ENCODE data around the gene CYB5R3. TPM values are rescaled to one million over a fixed set of nuclear protein-coding genes. Genes with fewer than 3 reads are reported as not detected.
"Not testable (repeated sequence)": the region's sequence is repeated elsewhere in the genome, so short reads cannot be mapped to it uniquely, and the experiment has no call there.

Gene CYB5R3
- total RNA-seq, 1 experiment from 2014 or later = 34.8 TPM

- DNase-seq (ENCODE audit: low read depth) = no peak
Observed at GRCh38 chr22:42602470-42602869, 46.7 kb downstream of the CYB5R3 start.

DNA sequence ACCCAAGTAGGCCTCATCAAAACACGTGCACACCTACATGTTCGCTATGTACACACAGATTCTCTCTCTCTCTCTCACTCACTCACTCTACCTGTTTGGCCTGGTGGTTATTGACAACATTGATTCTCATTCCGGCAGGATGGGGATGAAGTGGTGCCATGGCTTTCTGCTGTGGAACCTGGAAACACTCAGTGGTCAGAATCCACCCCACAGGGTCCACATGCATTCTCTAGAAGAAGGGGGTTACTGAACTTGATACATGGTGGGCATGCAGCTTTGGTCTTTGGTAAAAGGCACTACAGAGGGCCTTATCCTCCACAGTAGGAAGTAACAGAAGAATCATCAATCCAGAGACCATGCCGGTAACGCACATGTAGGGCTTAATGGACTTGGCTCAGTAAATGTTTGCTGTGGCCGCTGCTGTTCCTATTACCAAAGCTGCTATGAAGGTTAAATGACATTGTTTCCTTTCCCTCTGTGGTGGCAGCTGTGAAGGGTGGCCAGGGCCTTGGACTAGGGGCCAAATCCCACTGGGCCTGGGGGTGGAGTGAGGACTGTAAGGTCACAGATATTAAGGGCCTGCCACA, 47.2 kb downstream of the CYB5R3 start:
- no peak for DNase-seq (ENCODE audit: low read depth)

DNA sequence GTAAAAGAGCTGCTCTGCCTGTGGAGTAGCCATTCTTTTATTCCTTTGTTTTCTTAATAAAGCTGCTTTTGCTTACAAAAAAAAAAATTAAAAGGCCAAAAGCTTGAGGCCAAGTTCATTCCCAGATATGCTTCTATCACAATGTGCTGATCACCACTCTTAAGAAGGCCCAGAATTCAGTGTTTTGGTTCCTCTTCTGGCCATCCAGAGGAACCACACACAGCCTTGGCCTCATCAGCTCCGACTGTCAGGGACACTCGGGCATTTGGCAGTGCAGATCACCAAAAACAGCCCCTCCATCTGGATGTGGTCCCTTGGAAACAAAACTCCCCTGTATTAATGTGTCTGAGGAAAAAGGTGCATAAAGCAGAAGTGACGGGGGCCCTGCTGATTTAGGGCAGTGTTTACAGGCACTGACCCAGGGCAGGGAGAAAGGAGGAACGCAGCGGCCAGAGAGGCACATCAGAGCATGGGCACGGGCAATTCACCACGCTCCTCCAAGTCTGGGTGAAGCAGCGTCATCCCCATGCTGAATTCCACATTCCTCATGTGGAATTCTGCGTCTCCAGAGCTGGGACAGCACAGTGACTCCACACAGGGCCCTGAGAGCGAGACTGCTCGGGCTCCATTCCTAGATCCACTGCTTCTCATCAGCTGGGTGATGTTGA, 52.2 kb downstream of the CYB5R3 start:
- no peak for DNase-seq (ENCODE audit: low read depth)

DNA sequence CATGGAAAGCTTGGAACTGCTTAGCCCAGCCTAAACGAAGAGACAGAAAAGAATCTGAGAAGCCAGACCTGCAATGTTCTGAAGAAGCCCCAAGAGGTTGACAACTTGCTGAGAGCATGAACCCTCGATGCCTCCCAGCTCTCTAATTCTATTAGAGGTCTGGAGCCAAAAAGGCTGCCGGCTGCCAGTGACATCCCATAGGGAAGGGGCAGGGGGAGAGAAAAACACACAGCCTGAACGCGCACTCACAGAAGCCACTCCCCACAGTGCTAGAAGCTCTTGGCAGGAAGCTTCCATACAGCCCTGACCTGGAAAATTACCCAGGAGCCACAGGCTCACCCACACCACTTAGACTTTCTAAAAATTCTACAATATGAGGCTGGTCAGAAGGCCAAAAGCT, 52.9 kb downstream of the CYB5R3 start:
- no peak for DNase-seq (ENCODE audit: low read depth)

DNA sequence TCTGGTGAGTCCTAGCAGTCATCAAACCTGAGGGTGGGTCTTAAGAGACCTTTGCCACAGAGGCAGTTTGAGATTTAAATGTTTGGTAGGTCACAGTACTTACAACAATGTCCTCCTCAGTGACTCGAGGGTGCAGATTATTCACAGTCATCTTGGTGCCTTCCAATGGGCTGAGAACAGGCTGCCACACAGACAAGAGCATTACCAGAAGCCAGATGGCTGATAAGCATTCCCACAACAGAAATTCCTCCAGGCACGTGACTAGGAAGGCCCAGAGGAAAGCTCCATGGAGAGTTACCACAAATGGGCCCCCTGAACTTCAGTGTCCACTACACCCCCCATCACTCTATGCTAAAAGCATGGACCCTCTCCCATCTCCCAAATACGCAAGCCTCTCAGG, 53.8 kb downstream of the CYB5R3 start:
- DNase-seq (ENCODE audit: low read depth) = no peak

- no peak for DNase-seq (ENCODE audit: low read depth)
Observed at GRCh38 chr22:42591987-42592386, 57.2 kb downstream of the CYB5R3 start.

DNA sequence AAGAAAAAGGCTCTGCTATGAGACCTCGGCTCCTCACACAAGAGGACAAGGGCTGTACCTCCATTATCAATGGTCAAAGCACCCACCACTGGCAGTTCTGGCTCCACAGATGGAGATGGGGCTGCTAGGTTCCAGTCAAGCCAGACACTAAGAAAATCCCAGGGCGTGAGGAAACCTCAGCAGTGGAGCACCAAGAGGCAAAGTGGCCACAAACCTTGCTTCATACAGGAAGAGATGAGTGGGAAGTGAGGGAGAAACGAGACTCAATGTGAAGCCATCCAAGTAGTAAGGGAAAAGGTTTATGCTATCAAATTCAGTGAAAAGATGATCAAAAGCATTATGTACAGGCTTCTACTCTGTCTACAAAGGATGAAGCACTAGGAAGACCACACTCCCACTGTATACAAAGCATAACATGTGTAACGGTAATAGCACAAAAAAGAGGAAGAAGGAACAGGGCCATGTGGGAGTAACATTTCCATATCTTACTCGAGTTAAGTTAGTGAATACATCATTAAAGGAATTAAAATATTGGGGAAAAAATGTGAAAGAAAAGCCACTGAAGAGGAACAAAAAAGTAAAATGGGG, 61.5 kb downstream of the CYB5R3 start:
- no peak for DNase-seq (ENCODE audit: low read depth)

DNA sequence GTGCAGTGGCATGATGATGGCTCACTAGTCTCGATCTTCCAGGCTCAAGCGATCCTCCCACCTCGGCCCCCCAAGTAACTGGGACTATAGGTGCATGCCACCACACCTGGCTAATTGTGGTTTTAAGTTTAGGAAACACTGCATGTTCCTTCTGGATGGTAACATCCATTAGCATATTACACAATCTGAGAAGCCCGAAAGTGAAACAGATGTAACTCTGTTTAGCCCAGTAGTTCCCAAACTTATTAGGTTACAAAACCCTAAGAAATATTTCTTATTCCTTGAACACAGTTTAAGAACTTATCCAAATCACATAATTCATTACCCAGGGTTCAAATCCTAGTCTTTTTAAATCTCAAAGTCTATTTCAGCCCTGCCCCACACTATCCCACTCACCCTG, 62.8 kb downstream of the CYB5R3 start:
- DNase-seq (ENCODE audit: low read depth) = no peak

DNA sequence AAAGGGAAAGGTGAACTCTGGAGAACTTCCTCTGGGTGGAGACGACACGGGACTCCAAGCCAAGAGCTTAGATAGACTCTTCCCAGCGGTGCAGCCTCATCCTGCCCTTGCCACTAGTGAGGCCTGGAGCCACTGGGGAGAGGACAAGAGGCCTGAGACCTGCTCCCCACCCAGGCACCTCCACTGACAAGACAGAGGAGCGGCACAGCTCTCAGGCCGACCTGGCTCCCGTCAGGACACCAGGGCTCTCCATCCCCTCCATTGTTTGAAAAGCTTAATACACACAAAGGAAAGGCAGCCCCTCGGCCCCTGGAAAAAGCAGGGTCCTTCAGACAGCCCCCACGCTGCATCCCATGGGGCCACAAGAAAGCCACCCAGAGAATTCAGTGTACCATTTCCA, 64.1 kb downstream of the CYB5R3 start:
- no peak for DNase-seq (ENCODE audit: low read depth)

DNA sequence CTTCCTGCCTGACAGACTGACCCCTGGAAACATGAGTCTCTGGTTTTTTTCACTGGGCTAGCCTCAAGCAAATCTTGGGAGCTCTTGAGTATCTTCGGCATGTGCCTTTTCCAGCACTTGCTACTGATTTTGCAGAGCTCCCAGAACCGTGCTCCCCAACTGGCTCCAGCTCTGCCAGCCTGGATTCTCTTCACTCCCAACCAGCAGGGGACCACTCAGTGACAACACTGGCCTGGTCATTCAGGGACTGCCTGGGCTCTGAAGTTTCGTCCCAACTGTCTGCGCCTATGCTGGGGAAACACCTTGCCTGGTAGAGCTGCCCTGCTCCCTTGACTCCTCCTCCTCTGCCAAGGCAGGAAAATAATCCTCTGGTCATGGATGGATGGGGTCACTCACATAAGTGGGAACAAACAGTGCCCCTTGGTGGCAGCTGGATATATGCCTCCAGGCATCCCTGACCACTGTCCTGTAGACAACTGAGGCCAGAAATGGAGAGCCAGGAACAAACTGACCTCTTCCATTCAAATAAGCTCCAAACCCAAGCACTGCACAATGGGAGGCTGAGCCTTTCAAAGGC, 64.7 kb downstream of the CYB5R3 start:
- DNase-seq (ENCODE audit: low read depth) = no peak

DNA sequence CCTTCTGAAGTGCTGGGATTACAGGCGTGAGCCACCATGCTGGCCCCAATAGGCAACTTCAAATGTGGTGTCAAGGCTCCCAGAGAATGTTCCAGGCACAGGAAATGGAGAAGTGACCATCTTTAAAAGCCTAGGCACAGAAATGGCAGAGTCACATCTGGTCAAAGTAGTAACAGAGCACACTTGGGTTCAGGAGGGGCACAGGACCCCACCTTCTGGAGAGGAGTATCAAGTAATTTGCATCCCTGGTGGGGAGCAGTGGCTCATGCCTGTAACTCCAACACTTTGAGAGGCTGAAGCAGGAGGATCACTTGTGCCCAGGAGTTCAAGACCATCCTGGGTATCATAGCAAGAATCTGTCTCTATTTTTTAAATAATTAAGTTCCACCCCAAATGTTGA, 66.2 kb downstream of the CYB5R3 start:
- DNase-seq (ENCODE audit: low read depth) = no peak

DNA sequence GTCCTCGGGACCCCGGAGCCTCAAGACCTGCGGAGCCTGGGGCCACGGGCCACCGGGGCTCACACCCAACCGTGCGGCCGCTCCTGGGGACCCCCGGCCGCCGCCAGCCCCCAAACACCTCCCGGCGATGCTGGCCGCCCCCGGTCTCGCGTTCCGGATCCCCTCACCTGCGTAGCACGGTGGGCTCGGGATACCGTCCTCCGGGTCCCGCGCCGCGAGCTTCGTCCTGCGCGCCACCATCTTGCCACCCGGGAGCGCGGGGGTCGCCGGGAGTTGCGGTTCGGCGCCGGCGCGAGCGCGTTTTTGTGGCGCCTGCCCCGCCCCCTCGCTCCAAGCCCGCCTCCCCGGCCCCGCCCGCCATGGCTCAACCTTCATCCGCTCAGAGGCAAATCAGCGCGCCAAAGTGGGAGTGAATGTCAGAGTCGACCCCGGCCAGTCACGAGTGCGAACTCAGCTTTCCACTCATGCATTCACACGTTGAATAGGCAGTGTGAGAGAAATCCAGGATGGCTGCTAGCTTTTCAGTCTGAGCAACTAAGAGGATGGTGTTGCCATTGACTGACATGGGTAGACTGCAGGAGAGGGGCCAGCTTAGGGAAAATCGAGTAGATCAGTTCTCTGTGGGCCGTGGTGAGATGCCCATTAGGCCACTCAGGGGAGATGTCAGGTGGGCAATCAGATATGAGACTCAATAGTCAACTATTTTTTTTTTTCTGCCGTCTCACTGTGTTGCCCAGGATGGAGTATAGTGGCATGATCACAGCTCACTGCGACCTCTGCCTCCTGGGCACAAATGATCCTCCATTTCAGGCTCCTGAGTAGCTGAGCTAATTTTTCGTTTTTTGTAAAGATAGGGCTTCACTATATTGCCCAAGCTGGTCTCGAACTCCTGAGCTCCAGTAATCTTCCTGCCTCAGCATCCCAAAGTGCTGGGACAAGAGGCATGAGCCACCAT, 67.2 kb downstream of the CYB5R3 start:
- DNase-seq (ENCODE audit: low read depth) = peak; percentile 82

- not testable (repeated sequence) for DNase-seq (ENCODE audit: low read depth)
Observed at GRCh38 chr22:42581194-42581761, 67.9 kb downstream of the CYB5R3 start.

DNA sequence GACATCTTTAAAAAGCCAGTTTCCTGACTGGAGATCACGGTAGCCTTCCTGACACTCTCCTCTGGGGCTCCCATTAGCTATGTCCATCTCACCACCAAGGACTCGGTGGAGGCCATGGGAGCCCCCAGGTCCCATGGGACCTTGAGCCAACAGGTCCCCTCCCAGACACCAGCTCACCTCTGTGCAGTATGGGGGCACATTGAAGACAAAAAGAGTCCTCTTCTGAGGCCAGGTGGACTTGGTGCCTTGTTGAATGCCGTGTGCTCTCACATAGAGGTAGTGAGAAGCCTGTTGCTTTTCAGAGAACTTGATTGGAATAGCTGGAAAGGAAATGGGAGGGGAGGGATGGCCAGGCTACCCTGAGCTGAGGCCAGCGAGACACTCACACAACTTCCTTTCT, 69.2 kb downstream of the CYB5R3 start:
- not testable (repeated sequence) for DNase-seq (ENCODE audit: low read depth)

DNA sequence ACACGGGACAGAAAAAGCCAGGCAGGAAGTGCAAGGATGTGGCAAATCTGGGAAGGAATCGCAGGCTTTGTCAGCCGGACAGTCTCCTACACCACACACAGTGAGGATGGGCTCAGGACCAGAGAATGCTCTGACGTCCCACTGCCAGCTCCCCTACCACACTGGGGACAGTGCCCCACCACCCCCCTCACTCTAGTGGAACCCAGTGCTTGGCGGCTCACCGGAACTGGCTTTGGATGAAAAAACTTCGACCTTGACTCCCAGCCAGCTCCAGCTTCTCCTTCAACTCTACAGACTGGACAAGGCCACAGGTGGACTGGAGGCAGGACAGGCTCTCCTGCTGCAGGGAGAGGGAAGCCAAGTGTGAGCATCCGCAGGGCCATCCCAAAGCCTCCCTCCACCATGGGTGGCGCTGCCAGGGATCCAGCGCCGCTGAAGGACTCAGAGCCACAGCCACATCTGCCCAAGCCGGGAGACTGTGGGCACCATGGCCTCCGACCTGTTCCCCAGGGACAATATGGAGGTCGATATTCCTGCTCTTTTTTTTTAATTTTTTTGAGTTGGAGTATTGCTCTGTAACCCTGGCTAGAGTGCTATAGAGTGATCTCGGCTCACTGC, 71.5 kb downstream of the CYB5R3 start:
- DNase-seq (ENCODE audit: low read depth) = no peak

- DNase-seq (ENCODE audit: low read depth) = not testable (repeated sequence)
Observed at GRCh38 chr22:42577141-42577540, 72.1 kb downstream of the CYB5R3 start.

DNA sequence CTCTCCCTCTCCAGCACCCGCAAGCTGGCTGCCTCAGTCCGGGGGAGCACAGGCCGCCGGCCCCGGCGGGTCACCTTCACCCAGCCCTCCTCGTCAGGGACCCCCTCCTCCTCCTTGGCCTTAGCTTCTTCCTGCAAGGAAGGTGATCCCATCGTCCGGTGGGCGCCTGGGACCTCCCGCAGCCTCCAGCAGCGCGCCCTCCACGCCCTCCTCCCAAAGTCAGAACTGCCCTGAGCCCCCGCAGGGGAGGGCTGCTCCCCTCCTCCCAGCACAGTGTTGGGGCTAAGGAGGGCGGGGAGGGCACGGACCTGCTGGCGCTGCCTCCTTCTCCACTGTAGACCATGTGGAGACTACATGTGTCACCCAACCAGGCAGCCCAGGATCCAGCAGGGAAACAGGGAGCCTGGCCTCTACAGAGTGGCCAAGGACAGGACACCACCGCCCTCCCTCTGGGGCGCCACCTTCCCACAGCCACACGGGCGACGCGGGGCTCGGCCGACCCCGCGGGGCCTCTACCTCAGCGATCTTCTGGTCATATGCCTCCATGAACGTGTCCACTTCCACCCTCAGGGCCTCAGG, 73.1 kb downstream of the CYB5R3 start:
- DNase-seq (ENCODE audit: low read depth) = not testable (repeated sequence)

- not testable (repeated sequence) for DNase-seq (ENCODE audit: low read depth)
Observed at GRCh38 chr22:42574468-42574867, 74.7 kb downstream of the CYB5R3 start.

- DNase-seq (ENCODE audit: low read depth) = not testable (repeated sequence)
Observed at GRCh38 chr22:42574046-42574445, 75.1 kb downstream of the CYB5R3 start.

DNA sequence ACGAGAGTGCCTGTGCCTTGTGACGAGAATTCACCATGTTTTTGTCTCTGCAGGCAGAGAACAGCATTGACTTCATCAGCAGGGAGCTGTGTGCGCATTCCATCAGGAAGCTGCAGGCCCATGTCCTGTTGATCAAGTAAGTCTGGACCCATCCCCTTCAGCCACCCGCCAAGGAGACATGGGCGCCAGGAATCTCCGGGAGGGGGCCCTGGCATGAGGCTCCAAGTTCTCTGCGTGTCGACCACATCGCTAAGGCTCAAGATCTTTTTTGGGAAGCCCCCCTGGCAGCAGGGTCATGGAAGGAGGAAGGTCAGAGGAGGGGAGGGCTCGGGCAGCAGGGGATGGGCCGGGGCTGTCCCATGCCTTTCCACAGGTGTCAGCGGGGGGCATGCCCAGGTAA, 78.1 kb downstream of the CYB5R3 start:
- not testable (repeated sequence) for DNase-seq (ENCODE audit: low read depth)

- not testable (repeated sequence) for DNase-seq (ENCODE audit: low read depth)
Observed at GRCh38 chr22:42570580-42570979, 78.6 kb downstream of the CYB5R3 start.

Data from Daoy (cell line).